ENCODE measurements around the gene ARHGEF17.

The ARHGEF17 gene

DNA sequence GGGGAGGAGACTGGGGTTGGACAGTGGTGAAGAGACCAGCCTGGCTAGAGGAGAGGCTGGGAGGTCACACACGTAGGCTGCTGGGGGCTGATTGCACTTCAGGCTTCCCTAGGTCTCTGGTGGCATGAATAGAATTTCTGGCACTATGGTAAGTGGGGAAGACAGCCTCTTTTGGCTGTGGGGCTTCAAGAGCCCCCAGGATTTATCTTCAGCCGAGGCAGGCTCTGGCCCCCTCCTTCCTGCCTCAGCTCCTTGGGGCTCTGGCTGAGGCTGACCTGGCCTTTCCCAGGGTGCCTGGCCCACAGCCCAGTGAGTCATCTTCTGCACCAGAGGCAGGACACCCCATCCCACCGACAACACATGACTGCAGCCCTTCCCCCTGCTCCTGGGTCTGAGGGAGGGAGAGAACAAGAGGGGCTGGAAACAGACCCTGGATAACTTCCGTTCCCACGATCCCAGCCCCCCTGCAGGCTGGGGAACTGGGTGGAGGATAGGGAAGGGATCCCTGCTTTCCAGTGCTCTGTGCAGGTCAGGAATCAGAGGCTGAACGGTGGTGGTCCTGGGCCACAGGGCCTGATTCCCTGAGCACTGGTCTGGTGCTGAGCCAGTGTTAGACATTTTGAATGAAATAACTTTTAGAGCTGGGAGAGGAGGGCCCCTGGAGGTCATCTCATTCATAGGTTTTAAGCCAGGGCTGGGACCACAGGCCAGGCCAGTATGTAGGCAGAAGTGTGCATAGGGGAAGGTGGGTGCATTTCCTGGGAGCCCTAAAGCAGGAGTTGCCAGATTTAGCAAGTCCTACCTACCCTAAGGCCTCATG is 26.5 kb downstream of the ARHGEF17 start:
- no peak for DNase-seq

DNA sequence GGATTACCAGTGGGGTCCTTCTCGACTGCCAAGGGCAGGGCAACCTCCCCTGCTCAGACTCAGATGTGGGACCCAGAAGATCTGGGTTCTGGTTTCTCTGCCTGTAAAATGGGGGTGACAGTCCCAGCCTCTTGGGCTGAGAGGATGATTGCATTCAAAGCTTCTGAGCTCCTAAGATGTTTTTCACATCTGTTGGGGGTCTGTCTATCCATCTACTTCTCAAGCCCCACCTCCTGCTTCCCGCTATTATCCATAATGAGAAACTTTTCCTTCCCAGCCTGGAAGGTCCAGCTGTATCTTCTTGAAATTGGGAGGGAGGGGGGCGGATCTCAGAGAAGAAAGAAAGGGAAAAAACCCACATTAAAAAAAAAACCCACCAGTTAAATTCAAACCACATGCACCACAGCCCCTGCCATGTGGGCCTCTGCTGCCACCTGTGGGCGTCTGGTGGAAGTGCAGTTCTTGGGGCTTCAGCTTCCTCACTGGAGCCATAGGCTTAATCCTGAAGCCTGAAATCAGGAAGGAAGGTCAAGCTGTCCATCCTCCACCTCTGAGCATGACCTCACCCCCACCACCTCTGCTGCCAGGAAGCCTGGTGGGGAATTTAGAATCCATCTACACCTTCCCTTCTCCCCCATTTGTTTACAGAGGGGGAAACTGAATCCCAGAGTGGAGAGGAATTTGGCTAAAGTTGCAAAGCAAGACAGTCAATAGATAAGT is 27.3 kb downstream of the ARHGEF17 start:
- peak; percentile 86 for DNase-seq

DNA sequence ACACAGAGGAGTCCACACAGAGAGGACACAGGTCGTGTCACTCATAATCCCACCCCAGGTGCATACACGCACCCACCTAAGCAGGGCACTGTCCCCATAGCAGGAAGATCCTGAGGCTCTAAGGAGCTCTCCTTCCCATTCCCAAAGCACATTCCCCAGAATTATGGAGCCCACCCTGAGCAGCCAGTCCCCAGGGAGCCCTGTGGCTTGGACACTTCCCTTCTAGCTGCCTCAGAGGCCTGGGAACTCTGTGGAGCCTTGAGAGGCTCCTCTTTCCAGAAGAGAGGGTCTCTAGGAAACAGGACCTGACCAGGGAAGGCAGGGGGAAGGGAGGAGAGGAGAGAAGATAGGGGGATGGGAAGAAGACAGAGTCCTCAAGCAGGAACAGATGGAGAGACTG is 29.8 kb downstream of the ARHGEF17 start:
- DNase-seq, result no peak

DNA sequence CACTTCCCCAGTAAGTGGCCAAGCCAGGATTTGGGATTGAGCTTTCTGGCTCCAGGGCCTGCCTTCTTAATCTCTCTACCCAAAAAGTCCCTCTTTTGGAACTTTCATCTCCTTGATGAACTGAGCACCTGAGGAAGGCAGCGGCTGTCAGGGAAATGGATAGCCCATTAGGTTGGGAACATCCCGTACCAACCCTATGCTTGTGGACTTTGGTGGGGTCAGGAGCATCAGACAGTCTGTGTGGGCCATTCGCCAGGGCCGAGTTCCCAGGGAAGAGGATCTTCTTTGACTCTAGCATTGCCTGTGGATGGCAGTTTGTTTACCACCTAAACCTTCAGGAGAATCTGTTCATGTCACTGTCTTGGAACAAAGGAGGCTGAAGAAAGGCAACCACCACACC is 30.2 kb downstream of the ARHGEF17 start:
- DNase-seq, result no peak

DNA sequence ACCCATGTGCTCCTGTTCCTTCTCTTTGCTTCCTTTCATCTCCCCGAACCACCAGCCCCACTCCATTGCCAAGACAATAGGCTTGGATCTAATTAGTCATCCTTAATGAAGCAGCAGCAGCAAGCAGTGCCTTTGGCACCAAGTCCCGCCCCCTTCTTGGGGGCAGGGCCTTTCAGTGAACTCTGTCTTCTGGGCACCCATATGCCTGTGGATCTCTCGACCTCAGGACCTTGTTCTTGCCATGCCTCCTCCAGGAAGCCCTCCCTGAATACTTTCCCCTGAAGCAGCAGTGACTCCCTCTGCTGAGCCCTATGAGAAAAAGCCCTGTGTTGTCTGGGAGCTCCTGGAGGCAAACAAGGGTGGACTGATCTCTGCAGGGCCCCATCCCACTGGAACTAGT is 32.1 kb downstream of the ARHGEF17 start:
- DNase-seq, result peak; percentile 16

DNA sequence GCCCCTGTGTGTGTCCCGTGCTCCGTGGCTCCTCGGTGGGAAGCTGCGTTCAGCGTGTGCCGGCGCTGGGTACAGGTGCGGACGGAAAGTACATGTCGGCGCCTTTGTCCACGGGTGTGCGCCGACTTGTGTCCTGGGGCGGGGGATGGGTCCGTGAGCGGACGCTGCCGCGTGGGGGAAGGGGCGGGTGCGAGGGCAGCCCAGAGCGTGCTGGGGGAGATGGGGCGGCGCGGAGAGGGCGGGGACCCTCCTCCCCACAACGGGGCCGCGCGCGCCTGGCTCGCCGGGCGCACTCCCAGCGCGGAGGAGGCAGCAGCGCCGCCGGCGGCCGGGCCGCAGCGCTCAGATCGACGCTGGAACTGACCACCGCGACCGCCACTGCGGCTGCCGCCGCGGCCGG is 34.6 kb downstream of the ARHGEF17 start:
- DNase-seq, result no peak

DNA sequence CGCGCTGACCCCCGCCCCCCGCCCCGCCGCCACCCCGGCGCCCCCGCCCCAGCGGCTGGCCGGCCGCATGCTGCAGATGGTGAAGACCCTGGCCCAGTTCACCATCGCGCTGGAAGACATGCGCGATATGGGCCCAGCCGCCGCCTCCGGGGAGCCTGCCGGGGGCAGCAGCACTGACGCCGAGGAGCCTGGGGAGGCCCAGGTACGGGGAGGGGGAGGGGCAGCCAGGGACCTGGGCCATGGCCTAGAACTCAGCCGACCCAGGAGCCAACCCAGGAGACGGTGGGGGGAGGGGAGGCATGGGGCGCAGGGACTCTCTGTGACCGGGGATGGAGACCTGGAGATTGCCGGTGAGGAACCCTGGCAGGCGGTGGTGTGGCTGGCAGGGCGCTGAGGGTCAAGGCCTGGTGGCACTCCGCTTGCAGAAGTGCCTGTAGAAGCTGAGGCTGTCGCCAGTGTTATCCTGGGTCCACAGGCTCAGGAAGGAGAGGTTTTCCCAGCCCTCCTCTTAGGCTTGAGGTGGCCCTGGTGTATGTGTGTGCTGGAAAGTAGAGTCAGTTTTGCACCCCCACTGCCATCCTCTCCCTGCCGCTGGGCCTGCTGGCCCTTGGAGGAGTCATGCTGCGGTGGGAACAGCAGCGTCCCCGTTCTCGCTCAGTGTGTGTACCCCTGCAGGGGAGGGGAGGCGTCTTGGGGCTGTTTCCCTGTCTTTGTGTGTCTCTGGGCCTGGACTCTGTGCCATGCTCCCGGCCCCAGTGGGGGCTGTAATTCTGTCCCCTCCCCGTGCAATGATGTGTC is 35.2 kb downstream of the ARHGEF17 start:
- DNase-seq, result no peak

DNA sequence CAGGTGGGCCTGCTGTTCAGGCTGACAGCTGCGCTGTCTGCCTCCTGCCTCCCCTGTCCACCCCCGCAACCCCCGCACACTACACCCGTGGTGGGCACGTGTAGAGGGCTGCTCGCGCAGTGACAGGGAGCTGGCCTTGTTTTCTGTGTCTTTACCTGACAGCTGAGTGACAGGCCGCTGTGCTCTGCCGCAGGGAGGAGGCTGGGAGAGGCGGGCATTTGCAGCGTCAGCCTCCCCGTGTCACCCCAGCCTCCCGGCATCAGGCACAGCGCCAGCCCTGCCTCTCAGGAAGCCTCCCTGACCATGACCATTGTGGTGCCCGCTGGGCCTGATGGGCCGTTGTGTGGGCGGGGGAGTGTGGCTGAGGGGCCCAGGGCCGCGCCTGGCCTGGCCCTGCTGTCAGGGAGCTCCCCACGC is 36.1 kb downstream of the ARHGEF17 start:
- no peak for DNase-seq

DNA sequence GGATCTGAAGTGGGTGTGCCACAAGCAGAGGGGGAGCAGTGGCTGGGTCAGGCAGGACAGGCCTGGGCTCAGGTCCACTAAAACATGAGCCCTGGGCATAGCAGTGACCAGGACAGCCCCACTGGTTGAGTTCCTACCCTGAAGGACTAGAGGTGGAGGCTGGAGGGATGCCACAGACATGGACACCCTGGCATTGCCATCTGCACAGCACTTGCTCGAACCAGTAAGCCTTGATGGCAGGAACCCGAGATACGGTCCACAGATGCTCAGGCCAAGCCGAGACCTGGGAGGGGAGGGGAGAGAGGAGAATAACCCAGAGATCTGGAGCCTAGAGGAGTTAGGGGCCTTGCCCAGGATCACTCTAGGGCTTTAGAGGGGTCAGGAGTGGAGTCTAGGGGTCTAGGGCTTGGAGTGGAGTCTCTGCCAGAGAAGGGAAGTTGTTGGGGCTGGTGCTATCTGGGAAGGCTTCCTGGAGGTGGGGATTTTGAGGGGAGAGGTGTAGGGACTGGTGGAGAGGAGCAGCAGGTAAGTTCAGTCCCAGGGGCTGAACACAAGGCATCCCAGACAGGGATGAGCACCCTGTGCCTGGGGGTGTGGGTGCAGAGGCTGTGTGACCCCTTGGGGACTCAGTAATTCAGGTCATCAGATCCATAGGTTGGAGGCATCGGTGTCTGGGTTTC is 37.5 kb downstream of the ARHGEF17 start:
- DNase-seq, result no peak

DNA sequence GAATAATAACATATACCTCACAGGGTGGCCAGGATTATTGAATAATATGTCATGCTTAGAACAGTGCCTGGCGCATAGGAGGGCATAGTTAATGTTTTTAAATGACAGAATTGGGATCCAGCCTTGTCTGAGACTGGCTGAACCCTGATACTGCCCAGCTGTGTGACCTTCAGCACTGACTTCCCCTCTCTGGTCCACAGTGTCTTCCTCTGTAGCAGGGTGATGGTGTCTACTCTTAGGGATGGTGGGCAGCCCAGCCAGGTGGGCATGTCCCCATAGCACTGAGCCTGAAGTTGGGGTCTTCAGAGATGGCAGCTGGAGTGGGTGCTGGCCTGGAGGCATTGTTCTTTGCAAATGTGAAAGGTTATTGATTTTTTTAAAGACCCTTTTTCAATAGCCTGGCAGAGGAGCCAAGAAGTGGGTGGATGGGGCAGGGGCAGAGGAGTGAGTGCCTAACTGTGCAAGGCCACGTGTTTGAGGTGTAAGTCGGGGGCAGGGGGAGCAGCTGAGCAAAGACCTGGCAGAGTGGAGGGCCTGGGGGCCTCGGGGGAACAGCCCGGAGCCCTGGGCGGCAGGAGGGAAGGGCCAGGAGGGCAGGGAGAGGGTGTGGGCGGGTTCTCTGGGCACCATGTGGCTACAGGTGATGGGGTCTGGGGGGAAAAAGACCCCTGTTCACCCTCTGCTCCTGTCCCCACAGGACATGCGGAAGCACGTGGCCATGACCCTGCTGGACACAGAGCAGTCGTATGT is 38.3 kb downstream of the ARHGEF17 start:
- no peak for DNase-seq

DNA sequence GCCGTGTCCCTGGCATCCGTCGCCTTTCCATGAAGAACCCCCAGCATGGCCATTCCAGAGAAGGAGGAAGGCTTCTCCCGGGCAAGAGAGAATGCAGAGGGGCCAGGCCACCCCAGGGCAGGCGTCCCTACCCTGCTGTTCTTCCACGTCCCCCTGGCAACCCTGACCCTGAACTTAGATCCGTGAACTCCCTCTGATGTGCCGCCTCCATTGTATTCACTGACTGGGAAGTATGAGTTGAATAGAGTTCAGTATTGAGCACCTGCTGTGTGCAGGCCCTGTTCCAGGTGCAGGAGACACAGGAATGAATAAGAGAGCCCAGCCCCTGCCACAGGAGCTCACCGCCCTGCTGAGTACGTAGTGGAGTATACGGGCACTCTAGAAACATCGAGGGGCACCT is 39.0 kb downstream of the ARHGEF17 start:
- no peak for DNase-seq

DNA sequence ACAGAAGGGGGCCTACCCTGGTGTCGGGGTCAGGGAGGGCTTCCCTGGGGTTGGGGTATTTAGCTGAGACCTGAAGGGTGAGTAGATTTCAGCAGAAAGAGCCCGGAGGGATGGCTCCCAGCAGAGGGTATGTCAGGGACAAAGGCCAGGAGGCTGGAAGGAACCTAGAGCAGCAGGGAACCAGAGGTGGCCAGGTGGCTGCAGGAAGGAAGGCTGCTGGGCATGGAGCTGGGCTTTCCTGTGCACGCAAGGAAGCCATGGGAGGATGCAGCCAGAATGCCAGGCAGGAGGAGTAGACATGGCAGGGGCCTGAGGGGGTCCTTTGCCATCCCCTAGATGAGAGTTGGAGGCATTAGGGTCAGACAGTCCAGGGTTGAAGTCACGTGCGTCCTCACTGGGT is 40.8 kb downstream of the ARHGEF17 start:
- no peak for DNase-seq

DNA sequence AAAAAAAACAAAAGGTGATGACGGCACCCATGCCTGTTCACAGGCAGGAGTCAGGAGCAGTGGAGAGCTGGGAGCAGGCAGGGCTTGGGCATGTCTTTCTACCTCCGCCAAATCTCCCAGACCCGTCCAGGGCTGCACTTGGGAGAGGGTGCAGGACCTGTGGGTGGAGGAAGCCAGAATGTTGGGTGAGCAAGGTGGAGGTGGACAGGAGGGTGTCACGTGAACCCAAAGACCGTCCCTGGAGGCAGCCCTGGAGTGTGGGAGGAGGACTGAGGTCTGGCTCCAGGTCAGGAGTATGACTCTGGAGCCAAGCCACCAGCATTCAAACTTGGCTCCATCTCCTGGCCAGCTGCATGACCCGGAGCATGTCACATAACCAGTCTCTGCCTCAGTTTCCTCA is 41.6 kb downstream of the ARHGEF17 start:
- no peak for DNase-seq

DNA sequence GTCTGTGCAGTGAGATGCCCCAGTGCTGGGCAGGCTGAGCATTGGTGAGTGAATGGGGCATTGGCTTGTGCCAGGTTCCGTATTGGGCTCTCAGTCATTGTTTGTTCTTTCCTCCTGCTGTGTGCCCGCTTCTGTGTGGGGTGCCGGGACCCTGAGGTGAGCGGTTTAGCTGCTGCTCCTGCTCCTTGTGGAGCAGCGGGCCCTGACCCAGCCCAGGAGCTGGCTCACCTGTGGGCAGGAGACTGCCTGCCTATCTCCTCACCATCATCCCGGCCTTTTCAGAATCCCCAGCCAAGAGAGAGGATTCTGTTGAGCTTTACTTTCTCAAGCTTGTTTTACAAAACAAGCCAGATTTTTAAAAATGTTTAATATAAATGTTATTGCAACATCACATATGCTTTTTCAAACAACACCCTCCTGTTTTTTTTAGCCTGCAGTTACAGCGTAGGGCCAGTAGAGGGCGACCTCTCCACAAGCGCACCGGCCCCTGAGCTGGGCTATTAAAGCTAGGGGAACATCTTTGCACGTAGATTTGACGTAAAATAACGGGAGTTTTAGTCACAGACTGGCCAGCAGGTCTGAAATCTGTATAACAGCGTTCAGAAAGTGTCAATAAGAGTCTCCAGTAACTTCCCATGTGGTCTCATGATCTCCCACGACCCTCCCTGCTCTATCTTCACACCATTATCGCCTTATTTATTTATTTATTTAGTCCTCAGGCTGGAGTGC is 43.0 kb downstream of the ARHGEF17 start:
- DNase-seq, result peak; percentile 68

DNA sequence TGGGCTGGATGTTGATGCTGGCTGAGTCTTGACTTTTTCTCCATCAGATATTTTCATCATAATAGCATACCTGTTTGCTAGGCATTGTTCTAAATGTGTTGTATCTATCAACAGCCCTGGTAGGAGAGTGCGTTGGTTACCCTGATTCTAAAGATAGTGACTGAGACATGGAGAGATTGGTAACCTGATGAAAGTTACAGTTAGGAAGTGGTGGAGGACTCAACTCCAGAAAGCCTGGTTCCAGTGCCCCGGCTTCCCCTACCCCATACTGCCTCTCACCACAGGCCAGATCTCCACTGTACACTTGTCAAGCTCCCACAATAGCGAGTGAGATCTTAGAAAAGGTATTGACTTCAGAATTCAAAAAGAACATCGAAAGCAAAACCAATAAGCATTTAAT is 45.3 kb downstream of the ARHGEF17 start:
- DNase-seq, result no peak

DNA sequence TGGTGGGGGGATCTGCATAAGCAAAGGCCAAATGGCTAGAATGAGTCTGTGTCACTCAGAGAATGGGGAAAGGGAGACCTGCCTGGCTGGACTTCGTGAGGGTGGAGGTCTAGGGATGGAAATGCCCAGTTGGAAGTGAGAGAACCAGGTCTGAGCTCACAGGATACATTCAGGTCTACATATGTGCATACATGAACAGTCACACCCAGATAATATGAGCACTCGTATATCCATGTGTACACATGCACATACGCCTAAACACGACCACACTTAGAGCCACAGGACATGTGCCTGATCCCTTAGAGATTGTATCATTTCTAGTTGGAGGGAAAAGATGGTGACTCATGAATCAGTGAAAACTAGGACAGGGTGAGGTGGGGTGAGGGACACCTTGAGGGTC is 47.0 kb downstream of the ARHGEF17 start:
- no peak for DNase-seq

DNA sequence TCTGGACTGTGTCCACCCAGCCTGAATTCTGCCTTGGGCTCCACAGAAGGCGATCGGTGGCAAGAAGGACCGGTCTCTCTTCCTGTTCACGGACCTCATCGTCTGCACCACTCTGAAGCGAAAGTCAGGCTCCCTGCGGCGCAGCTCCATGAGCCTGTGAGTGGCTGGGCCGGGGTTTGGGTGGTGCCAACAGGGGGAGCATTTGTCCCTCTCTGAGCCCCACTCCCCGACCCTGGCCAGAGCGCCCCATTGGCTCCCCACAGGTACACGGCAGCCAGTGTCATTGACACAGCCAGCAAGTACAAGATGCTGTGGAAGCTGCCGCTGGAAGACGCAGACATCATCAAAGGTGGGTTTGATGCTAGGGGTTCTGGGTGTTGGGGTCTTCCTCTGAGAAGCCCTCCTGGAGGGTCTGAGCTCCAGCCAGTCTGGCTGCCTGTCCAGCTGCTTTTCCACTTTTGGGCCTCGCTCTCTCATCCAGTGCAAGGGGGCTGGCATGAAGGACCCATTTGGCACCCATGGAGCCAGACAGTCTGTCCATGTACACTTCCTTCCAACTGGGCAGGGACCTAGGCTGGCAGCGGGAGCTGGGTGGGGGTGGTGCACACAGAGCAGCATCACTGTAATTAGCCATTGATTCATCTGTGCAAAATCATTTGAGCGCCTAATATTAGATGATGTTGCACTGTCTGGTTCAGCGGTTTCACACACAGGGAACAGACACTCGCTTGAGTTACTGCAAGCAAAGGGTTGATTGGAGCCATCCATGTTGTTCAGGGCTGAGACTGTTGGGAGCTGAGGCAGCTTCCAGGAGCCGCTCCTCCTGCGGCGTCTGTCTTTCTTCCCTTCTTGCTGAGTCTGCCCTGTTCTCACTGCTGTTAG is 49.1 kb downstream of the ARHGEF17 start:
- DNase-seq, result no peak

DNA sequence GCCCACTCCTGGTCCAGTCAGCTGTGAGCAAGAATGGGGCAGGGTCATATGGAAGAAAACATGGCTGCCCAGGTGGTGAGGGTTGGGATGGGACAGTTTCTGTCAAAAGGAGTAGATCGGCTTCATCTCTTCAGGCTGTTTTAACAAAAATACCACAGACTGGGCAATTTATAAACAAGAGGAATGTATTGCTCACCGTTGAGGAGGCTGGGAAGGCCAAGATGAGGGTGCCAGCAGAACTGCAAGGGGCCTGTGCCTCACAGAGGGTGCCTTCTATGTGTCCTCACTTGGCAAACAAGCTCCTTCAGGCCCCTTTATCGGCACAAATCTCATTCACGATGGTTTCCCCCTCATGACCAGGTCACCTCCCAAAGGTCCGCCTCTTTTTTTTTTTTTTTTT is 50.0 kb downstream of the ARHGEF17 start:
- no peak for DNase-seq

DNA sequence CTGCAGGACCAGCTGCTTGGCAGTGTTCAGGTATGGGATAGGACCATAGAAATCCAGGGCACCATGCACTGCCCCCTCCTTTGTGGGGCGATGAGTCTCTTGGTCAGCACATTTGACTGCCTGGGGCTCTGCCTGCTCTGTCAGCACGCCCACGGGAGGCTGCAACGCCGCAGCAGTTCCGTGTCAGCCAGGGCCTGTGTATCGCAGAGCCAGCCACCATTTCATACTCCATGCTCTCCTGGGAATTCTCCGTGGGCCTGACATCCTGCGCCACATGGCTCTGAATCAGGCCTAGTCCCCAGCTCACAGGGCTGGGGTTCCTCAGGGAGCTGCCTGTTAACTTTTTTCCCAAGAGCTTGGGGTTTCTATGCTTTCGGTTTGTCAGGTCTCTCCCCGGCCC is 51.3 kb downstream of the ARHGEF17 start:
- no peak for DNase-seq

DNA sequence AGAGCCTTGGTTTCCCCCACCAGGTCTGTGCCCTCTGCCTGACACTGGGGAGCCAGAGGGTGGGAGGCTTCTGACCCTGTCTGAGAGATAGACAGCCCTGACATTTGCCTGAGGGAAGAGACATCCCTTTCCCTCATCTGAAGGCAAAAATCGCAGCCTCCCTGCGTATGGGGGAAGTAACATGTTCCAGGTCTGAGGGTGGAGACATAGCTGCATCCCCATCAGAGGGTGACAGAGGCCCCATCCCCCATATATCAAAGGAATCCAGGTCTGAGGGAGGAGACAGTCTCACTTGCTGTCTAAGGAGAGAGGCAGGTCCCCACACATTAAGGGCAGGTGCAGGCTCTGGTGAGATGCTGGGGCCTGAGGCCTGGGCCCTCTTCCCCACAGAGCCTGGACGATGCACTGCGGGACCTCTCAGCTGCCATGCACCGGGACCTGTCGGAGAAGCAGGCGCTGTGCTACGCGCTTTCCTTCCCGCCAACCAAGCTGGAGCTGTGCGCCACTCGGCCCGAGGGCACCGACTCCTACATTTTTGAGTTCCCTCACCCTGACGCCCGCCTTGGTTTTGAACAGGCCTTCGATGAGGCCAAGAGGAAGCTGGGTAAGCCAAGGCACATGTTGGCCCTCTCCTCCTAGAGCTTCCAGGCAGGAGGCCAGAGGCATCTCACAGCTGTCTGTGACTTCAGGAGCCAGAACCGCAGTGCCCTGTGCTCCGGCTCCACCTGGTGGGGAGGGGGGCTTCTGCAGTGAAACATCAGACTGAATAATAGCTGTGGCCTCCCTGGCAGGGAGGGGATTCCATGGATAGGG is 52.1 kb downstream of the ARHGEF17 start:
- DNase-seq, result peak; percentile 57

Data from activated CD4-positive, alpha-beta T cell treated with anti-CD3 and anti-CD28 coated beads for 48 hours (primary cell).